SK-N-SH treated with all-trans-retinoic acid at 6 μM for 48 hours (cell line): Measurements from ENCODE around the gene SLC6A4.

Experiments used
- ATAC-seq: fragments of 200-7000 bp; cut with Tn5 transposase; 3 replicates; pipeline ENCODE4 v1.9.1; 2020; ENCODE audit warnings: mild to moderate bottlenecking, moderate library complexity
- ARNTL ChIP-seq: fragments of 450-650 bp; formaldehyde crosslinking; IDR thresholded peaks from 2 replicates; pipeline ENCODE4 v1.5.0; 2020; ENCODE audit warnings: low read depth, mild to moderate bottlenecking, moderate library complexity, borderline replicate concordance
- BACH2 ChIP-seq: fragments of 250-450 bp; sonication (Bioruptor Pico); IDR thresholded peaks from 2 replicates; pipeline ENCODE4 v1.9.0; 2021; ENCODE audit warnings: mild to moderate bottlenecking, borderline replicate concordance
- CSDC2 ChIP-seq: fragments of 250-450 bp; sonication (Bioruptor Pico); IDR thresholded peaks from 2 replicates; pipeline ENCODE4 v1.5.0; 2020; ENCODE audit warnings: mild to moderate bottlenecking, moderate library complexity
- CSRNP3 ChIP-seq: fragments of 250-450 bp; sonication (Bioruptor Pico); IDR thresholded peaks from 2 replicates; pipeline ENCODE4 v1.5.1; 2021; ENCODE audit warnings: mild to moderate bottlenecking, moderate library complexity
- ESRRG ChIP-seq: fragments of 250-450 bp; sonication (Bioruptor Pico); IDR thresholded peaks from 2 replicates; pipeline ENCODE4 v1.6.1; 2021; ENCODE audit warnings: mild to moderate bottlenecking
- GLIS3 ChIP-seq: fragments of 250-450 bp; sonication (Bioruptor Pico); IDR thresholded peaks from 2 replicates; pipeline ENCODE4 v1.5.0; 2020; ENCODE audit warnings: mild to moderate bottlenecking, moderate library complexity
- ISL1 ChIP-seq: fragments of 250-450 bp; sonication (Bioruptor Pico); IDR thresholded peaks from 2 replicates; pipeline ENCODE4 v2.1.2; 2022; ENCODE audit warnings: mild to moderate bottlenecking, moderate library complexity
- PATZ1 ChIP-seq: fragments of 250-450 bp; sonication (Bioruptor Pico); IDR thresholded peaks from 2 replicates; pipeline ENCODE4 v1.8.0; 2020; ENCODE audit warnings: mild to moderate bottlenecking, moderate library complexity, borderline replicate concordance
- POU6F1 ChIP-seq: fragments of 250-450 bp; sonication (Bioruptor Pico); IDR thresholded peaks from 2 replicates; pipeline ENCODE4 v1.8.0; 2021; ENCODE audit warnings: low read depth, mild to moderate bottlenecking, moderate library complexity, borderline replicate concordance
- PPARA ChIP-seq: fragments of 250-450 bp; sonication (Bioruptor Pico); IDR thresholded peaks from 2 replicates; pipeline ENCODE4 v1.5.0; 2020; ENCODE audit warnings: mild to moderate bottlenecking, borderline replicate concordance
- RARB ChIP-seq: fragments of 250-450 bp; sonication (Bioruptor Pico); IDR thresholded peaks from 2 replicates; pipeline ENCODE4 v1.8.0; 2021; ENCODE audit warnings: mild to moderate bottlenecking, moderate library complexity
- SNAI2 ChIP-seq: fragments of 250-450 bp; sonication (Bioruptor Pico); IDR thresholded peaks from 2 replicates; pipeline ENCODE4 v1.5.0; 2020; ENCODE audit warnings: mild to moderate bottlenecking, moderate library complexity
- TOX ChIP-seq: fragments of 250-450 bp; sonication (Bioruptor Pico); IDR thresholded peaks from 2 replicates; pipeline ENCODE4 v1.8.0; 2021; ENCODE audit warnings: mild to moderate bottlenecking, moderate library complexity, borderline replicate concordance
- ZC3H10 ChIP-seq: fragments of 250-450 bp; sonication (Bioruptor Pico); IDR thresholded peaks from 2 replicates; pipeline ENCODE4 v1.5.1; 2021; ENCODE audit warnings: mild to moderate bottlenecking, moderate library complexity
- ZFP3 ChIP-seq: fragments of 250-450 bp; sonication (Bioruptor Pico); IDR thresholded peaks from 2 replicates; pipeline ENCODE4 v1.5.0; 2020; ENCODE audit warnings: mild to moderate bottlenecking, moderate library complexity
- ZFP30 ChIP-seq: fragments of 450-650 bp; formaldehyde crosslinking; IDR thresholded peaks from 2 replicates; pipeline ENCODE4 v1.5.0; 2022; ENCODE audit warnings: mild to moderate bottlenecking, moderate library complexity
- ZNF565 ChIP-seq: fragments of 450-650 bp; formaldehyde crosslinking; conservative IDR thresholded peaks from 2 replicates; pipeline ENCODE4 v1.5.0; 2020; ENCODE audit warnings: low read depth, mild to moderate bottlenecking, moderate library complexity
- ZNF70 ChIP-seq: fragments of 450-650 bp; formaldehyde crosslinking; IDR thresholded peaks from 2 replicates; pipeline ENCODE4 v1.5.0; 2020; ENCODE audit warnings: mild to moderate bottlenecking, moderate library complexity
- ZNF8 ChIP-seq: fragments of 450-650 bp; formaldehyde crosslinking; IDR thresholded peaks from 2 replicates; pipeline ENCODE4 v1.5.0; 2020; ENCODE audit warnings: mild to moderate bottlenecking, moderate library complexity
- TF ChIP-seq, protein P1 (sequence below): fragments of 250-450 bp; sonication (Bioruptor Pico); IDR thresholded peaks from 2 replicates; pipeline ENCODE4 v1.5.1; 2020; ENCODE audit warnings: low read depth, mild to moderate bottlenecking, moderate library complexity
- TF ChIP-seq, protein P2 (sequence below): fragments of 250-450 bp; sonication (Bioruptor Pico); IDR thresholded peaks from 2 replicates; pipeline ENCODE4 v1.5.0; 2020; ENCODE audit warnings: mild to moderate bottlenecking, moderate library complexity

SLC6A4 gene

GRCh38 chr17:30197416-30197815 lies 38.1 kb downstream of the SLC6A4 start:
- ATAC-seq: no peak
- no peak for TF ChIP-seq PATZ1 (CRISPR knock-in tag)
- no peak for TF ChIP-seq ZFP3 (CRISPR knock-in tag)
- TF ChIP-seq ZC3H10: no peak
- TF ChIP-seq PPARA (CRISPR knock-in tag): no peak
- TF ChIP-seq CSRNP3 (CRISPR knock-in tag): no peak
- TF ChIP-seq, protein P1, sequence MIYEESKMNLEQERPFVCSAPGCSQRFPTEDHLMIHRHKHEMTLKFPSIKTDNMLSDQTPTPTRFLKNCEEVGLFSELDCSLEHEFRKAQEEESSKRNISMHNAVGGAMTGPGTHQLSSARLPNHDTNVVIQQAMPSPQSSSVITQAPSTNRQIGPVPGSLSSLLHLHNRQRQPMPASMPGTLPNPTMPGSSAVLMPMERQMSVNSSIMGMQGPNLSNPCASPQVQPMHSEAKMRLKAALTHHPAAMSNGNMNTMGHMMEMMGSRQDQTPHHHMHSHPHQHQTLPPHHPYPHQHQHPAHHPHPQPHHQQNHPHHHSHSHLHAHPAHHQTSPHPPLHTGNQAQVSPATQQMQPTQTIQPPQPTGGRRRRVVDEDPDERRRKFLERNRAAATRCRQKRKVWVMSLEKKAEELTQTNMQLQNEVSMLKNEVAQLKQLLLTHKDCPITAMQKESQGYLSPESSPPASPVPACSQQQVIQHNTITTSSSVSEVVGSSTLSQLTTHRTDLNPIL: no peak
- TF ChIP-seq ZFP30 (CRISPR knock-in tag): no peak
- no peak for TF ChIP-seq ZNF565 (CRISPR knock-in tag)
- TF ChIP-seq GLIS3 (CRISPR knock-in tag): no peak
- TF ChIP-seq, protein P2, sequence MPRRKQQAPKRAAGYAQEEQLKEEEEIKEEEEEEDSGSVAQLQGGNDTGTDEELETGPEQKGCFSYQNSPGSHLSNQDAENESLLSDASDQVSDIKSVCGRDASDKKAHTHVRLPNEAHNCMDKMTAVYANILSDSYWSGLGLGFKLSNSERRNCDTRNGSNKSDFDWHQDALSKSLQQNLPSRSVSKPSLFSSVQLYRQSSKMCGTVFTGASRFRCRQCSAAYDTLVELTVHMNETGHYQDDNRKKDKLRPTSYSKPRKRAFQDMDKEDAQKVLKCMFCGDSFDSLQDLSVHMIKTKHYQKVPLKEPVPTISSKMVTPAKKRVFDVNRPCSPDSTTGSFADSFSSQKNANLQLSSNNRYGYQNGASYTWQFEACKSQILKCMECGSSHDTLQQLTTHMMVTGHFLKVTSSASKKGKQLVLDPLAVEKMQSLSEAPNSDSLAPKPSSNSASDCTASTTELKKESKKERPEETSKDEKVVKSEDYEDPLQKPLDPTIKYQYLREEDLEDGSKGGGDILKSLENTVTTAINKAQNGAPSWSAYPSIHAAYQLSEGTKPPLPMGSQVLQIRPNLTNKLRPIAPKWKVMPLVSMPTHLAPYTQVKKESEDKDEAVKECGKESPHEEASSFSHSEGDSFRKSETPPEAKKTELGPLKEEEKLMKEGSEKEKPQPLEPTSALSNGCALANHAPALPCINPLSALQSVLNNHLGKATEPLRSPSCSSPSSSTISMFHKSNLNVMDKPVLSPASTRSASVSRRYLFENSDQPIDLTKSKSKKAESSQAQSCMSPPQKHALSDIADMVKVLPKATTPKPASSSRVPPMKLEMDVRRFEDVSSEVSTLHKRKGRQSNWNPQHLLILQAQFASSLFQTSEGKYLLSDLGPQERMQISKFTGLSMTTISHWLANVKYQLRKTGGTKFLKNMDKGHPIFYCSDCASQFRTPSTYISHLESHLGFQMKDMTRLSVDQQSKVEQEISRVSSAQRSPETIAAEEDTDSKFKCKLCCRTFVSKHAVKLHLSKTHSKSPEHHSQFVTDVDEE (CRISPR knock-in tag): no peak
- no peak for TF ChIP-seq ISL1 (CRISPR knock-in tag)
- no peak for TF ChIP-seq CSDC2 (CRISPR knock-in tag)
- TF ChIP-seq ARNTL (CRISPR knock-in tag): no peak
- TF ChIP-seq ESRRG (CRISPR knock-in tag): no peak
- TF ChIP-seq BACH2 (CRISPR knock-in tag): no peak
- TF ChIP-seq TOX (CRISPR knock-in tag): no peak
- no peak for TF ChIP-seq ZNF8 (CRISPR knock-in tag)

DNA sequence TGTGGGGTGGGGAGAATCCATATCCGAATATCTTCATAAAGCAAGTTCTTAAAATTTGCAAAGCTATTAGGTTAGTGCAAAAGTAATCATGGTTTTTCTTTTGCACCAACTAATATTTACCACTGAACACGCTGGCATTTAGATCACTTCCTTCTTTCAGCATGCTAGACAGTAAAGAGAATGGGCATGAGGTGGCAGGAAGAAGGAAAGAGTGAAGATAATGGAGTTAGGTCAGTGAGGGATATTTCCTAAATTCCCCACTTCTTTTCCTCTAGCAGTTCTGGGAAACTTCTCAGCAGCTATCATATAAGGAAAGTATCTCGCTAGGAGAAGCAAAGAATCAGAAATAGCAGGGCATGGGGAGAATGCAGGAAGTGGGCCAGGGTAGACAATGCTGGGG lies 39.0 kb downstream of the SLC6A4 start:
- TF ChIP-seq GLIS3 (CRISPR knock-in tag): no peak
- TF ChIP-seq ZNF8 (CRISPR knock-in tag): no peak
- TF ChIP-seq BACH2 (CRISPR knock-in tag): no peak
- TF ChIP-seq ARNTL (CRISPR knock-in tag): no peak
- no peak for TF ChIP-seq ISL1 (CRISPR knock-in tag)
- TF ChIP-seq RARB (CRISPR knock-in tag): no peak
- no peak for TF ChIP-seq CSDC2 (CRISPR knock-in tag)
- TF ChIP-seq TOX (CRISPR knock-in tag): no peak
- ATAC-seq: no peak

GRCh38 chr17:30191072-30191471 lies 44.4 kb downstream of the SLC6A4 start:
- no peak; the same call in 2 of the 3 replicates for ATAC-seq
- no peak for TF ChIP-seq ZNF8 (CRISPR knock-in tag)
- no peak for TF ChIP-seq TOX (CRISPR knock-in tag)
- no peak for TF ChIP-seq ZNF70 (CRISPR knock-in tag)
- TF ChIP-seq, protein P2 (CRISPR knock-in tag): no peak
- TF ChIP-seq PPARA (CRISPR knock-in tag): no peak
- TF ChIP-seq SNAI2 (CRISPR knock-in tag): no peak
- no peak for TF ChIP-seq ISL1 (CRISPR knock-in tag)
- no peak for TF ChIP-seq ZFP30 (CRISPR knock-in tag)
- TF ChIP-seq RARB (CRISPR knock-in tag): no peak
- TF ChIP-seq GLIS3 (CRISPR knock-in tag): no peak
- TF ChIP-seq ZNF565 (CRISPR knock-in tag): no peak
- no peak for TF ChIP-seq ZC3H10
- TF ChIP-seq CSDC2 (CRISPR knock-in tag): no peak
- TF ChIP-seq BACH2 (CRISPR knock-in tag): no peak
- no peak for TF ChIP-seq POU6F1 (CRISPR knock-in tag)
- no peak for TF ChIP-seq PATZ1 (CRISPR knock-in tag)
- no peak for TF ChIP-seq ESRRG (CRISPR knock-in tag)
- no peak for TF ChIP-seq ZFP3 (CRISPR knock-in tag)
- TF ChIP-seq ARNTL (CRISPR knock-in tag): no peak
